HepG2 (cell line): Measurements from ENCODE around the gene MRPL27. TPM values are rescaled to one million over a fixed set of nuclear protein-coding genes. Genes with fewer than 3 reads are reported as not detected.

Source experiments
- BCL6 ChIP-seq: IDR thresholded peaks from 2 replicates; pipeline ENCODE4 v1.6.1; 2016; ENCODE audit warnings: missing genetic modification reagents, missing compliant biosample characterization
- HNRNPUL1 ChIP-seq: fragments of 200-400 bp; formaldehyde crosslinking; IDR thresholded peaks from 2 replicates; pipeline ENCODE4 v1.6.1; 2017; ENCODE audit warnings: low read depth, mild to moderate bottlenecking, low read length, moderate library complexity
- RFX3 ChIP-seq: IDR thresholded peaks from 2 replicates; pipeline ENCODE4 v1.6.1; 2016; ENCODE audit warnings: missing biosample characterization, missing genetic modification reagents
- SMYD3 ChIP-seq: sonication (generic); formaldehyde crosslinking; IDR thresholded peaks from 2 replicates; pipeline ENCODE4 v1.8.1; 2023; ENCODE audit warnings: mild to moderate bottlenecking, missing genetic modification reagents
- TBX3 ChIP-seq: fragments of 450-650 bp; IDR thresholded peaks from 2 replicates; pipeline ENCODE4 v1.6.1; 2017; ENCODE audit warnings: antibody characterized with exemption, mild to moderate bottlenecking, inconsistent platforms, borderline replicate concordance
- ZKSCAN5 ChIP-seq: sonication (generic); formaldehyde crosslinking; IDR thresholded peaks from 2 replicates; pipeline ENCODE4 v1.5.1; 2020; ENCODE audit warnings: mild to moderate bottlenecking, missing genetic modification reagents
- ZMYM2 ChIP-seq: sonication (generic); formaldehyde crosslinking; IDR thresholded peaks from 2 replicates; pipeline ENCODE4 v1.8.0; 2022; ENCODE audit warnings: mild to moderate bottlenecking, missing genetic modification reagents
- ZNF205 ChIP-seq: IDR thresholded peaks from 2 replicates; pipeline ENCODE4 v1.6.1; 2018; ENCODE audit warnings: missing biosample characterization, missing genetic modification reagents
- ZNF263 ChIP-seq: sonication (generic); formaldehyde crosslinking; IDR thresholded peaks from 2 replicates; pipeline ENCODE4 v1.4.0; 2020; ENCODE audit warnings: missing genetic modification reagents
- ZNF335 ChIP-seq: sonication (generic); formaldehyde crosslinking; IDR thresholded peaks from 2 replicates; pipeline ENCODE4 v1.4.0; 2020; ENCODE audit warnings: missing genetic modification reagents
- ZNF350 ChIP-seq: sonication (generic); formaldehyde crosslinking; IDR thresholded peaks from 2 replicates; pipeline ENCODE4 v1.4.0; 2020; ENCODE audit warnings: mild to moderate bottlenecking, low read depth, missing genetic modification reagents, borderline replicate concordance
- ZSCAN22 ChIP-seq: sonication (generic); formaldehyde crosslinking; IDR thresholded peaks from 2 replicates; pipeline ENCODE4 v1.4.0; 2020; ENCODE audit warnings: mild to moderate bottlenecking, missing genetic modification reagents
- polyA plus RNA-seq, 8 experiments: library from polyadenylated mRNA; depleted of rRNA in 3 of 8; stranded (reverse) in 7 of 8; unstranded in 1 of 8; fragments of >200 nt; fragmentation: Illumina TruSeq in 4 of 8; extraction: Trizol in 4 of 8; gene quantifications; 2 replicates each; pipeline versions ENCODE4 v1.2.1 to v1.2.3, GENCODE V29; 2011 to 2016; ENCODE audit warnings: low read depth in 4 of 8, missing spikeins in 1 of 8, mixed read lengths in 1 of 8; ENCODE audit not compliant: insufficient read depth in 1 of 8
- total RNA-seq, 5 experiments: library from RNA; depleted of rRNA; stranded (reverse); fragments of >200 nt; fragmentation: Illumina TruSeq; extraction: Trizol; gene quantifications; 2 replicates each; pipeline ENCODE4 v1.2.3, GENCODE V29; 2016; ENCODE audit warnings: low read depth in 1 of 5
- TF ChIP-seq, protein P1 (sequence below): sonication (generic); formaldehyde crosslinking; IDR thresholded peaks from 2 replicates; pipeline ENCODE4 v1.5.0; 2020; ENCODE audit warnings: missing genetic modification reagents, mild to moderate bottlenecking, borderline replicate concordance
- TF ChIP-seq, protein P2 (sequence below): IDR thresholded peaks from 2 replicates; pipeline ENCODE4 v1.6.1; 2016; ENCODE audit warnings: low read depth, control low read depth
- TF ChIP-seq, protein P3 (sequence below): sonication (generic); formaldehyde crosslinking; IDR thresholded peaks from 2 replicates; pipeline ENCODE4 v1.4.0; 2020; ENCODE audit warnings: missing genetic modification reagents
- TF ChIP-seq, protein P4 (sequence below): sonication (generic); formaldehyde crosslinking; IDR thresholded peaks from 2 replicates; pipeline ENCODE4 v1.5.0; 2020; ENCODE audit warnings: missing genetic modification reagents
- TF ChIP-seq, protein P5 (sequence below): sonication (generic); formaldehyde crosslinking; IDR thresholded peaks from 2 replicates; pipeline ENCODE4 v1.4.0; 2020; ENCODE audit warnings: missing genetic modification reagents
- TF ChIP-seq, protein P6 (sequence below): sonication (generic); formaldehyde crosslinking; IDR thresholded peaks from 2 replicates; pipeline ENCODE4 v1.8.0; 2022; ENCODE audit warnings: mild to moderate bottlenecking, missing genetic modification reagents

Gene MRPL27
- total and polyA plus RNA-seq, 2 of the 13 experiments (the other 11 are each of a cell fraction or from before 2014, with no cell fraction given): 137 to 217 TPM

- TF ChIP-seq, protein P1, sequence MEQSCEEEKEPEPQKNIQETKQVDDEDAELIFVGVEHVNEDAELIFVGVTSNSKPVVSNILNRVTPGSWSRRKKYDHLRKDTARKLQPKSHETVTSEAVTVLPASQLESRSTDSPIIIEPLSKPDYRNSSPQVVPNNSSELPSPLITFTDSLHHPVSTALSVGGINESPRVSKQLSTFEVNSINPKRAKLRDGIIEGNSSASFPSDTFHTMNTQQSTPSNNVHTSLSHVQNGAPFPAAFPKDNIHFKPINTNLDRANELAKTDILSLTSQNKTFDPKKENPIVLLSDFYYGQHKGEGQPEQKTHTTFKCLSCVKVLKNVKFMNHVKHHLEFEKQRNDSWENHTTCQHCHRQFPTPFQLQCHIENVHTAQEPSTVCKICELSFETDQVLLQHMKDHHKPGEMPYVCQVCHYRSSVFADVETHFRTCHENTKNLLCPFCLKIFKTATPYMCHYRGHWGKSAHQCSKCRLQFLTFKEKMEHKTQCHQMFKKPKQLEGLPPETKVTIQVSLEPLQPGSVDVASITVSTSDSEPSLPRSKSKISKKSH: peak; percentile 99
- TF ChIP-seq, protein P2, sequence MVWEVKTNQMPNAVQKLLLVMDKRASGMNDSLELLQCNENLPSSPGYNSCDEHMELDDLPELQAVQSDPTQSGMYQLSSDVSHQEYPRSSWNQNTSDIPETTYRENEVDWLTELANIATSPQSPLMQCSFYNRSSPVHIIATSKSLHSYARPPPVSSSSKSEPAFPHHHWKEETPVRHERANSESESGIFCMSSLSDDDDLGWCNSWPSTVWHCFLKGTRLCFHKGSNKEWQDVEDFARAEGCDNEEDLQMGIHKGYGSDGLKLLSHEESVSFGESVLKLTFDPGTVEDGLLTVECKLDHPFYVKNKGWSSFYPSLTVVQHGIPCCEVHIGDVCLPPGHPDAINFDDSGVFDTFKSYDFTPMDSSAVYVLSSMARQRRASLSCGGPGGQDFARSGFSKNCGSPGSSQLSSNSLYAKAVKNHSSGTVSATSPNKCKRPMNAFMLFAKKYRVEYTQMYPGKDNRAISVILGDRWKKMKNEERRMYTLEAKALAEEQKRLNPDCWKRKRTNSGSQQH (CRISPR knock-in tag): peak; percentile 99
- TF ChIP-seq BCL6: peak; percentile 42
- TF ChIP-seq, protein P3, sequence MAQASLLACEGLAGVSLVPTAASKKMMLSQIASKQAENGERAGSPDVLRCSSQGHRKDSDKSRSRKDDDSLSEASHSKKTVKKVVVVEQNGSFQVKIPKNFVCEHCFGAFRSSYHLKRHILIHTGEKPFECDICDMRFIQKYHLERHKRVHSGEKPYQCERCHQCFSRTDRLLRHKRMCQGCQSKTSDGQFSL (CRISPR knock-in tag): no peak
- no peak for TF ChIP-seq HNRNPUL1
- peak; percentile 47; the same call in 1 of the 2 replicates for TF ChIP-seq RFX3 (CRISPR knock-in tag)
- TF ChIP-seq, protein P4, sequence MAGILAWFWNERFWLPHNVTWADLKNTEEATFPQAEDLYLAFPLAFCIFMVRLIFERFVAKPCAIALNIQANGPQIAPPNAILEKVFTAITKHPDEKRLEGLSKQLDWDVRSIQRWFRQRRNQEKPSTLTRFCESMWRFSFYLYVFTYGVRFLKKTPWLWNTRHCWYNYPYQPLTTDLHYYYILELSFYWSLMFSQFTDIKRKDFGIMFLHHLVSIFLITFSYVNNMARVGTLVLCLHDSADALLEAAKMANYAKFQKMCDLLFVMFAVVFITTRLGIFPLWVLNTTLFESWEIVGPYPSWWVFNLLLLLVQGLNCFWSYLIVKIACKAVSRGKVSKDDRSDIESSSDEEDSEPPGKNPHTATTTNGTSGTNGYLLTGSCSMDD (CRISPR knock-in tag): no peak
- peak; percentile 79; the same call in 1 of the 2 replicates for TF ChIP-seq ZNF335 (CRISPR knock-in tag)
- TF ChIP-seq ZNF350: peak; percentile 97
- no peak for TF ChIP-seq ZMYM2 (CRISPR knock-in tag)
- TF ChIP-seq, protein P5, sequence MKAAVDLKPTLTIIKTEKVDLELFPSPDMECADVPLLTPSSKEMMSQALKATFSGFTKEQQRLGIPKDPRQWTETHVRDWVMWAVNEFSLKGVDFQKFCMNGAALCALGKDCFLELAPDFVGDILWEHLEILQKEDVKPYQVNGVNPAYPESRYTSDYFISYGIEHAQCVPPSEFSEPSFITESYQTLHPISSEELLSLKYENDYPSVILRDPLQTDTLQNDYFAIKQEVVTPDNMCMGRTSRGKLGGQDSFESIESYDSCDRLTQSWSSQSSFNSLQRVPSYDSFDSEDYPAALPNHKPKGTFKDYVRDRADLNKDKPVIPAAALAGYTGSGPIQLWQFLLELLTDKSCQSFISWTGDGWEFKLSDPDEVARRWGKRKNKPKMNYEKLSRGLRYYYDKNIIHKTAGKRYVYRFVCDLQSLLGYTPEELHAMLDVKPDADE (CRISPR knock-in tag): no peak; the same call in 1 of the 2 replicates
- TF ChIP-seq, protein P6, sequence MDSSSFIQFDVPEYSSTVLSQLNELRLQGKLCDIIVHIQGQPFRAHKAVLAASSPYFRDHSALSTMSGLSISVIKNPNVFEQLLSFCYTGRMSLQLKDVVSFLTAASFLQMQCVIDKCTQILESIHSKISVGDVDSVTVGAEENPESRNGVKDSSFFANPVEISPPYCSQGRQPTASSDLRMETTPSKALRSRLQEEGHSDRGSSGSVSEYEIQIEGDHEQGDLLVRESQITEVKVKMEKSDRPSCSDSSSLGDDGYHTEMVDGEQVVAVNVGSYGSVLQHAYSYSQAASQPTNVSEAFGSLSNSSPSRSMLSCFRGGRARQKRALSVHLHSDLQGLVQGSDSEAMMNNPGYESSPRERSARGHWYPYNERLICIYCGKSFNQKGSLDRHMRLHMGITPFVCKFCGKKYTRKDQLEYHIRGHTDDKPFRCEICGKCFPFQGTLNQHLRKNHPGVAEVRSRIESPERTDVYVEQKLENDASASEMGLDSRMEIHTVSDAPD (CRISPR knock-in tag): peak; percentile 82; the same call in 1 of the 2 replicates
- peak; percentile 76 for TF ChIP-seq TBX3
- TF ChIP-seq ZNF205 (CRISPR knock-in tag): peak; percentile 83
- TF ChIP-seq SMYD3 (CRISPR knock-in tag): peak; percentile 71; the same call in 1 of the 2 replicates
- TF ChIP-seq ZKSCAN5 (CRISPR knock-in tag): peak; percentile 72; the same call in 1 of the 2 replicates
- peak; percentile 52; the same call in 1 of the 2 replicates for TF ChIP-seq ZNF263 (CRISPR knock-in tag)
- TF ChIP-seq ZSCAN22 (CRISPR knock-in tag): peak; percentile 80; the same call in 1 of the 2 replicates
Observed at GRCh38 chr17:50372758-50373556, at the start of gene MRPL27, which contains the start of gene EME1 (continued).
